GM12891 (cell line): Measurements from ENCODE around the gene MAN2A2.

Source experiments
- DNase-seq: peaks from one replicate; pipeline ENCODE4 v3.0.0; 2011; ENCODE audit warnings: low spot score; ENCODE audit not compliant: insufficient read length
- FAIRE-seq: peaks from 2 replicates; lab custom pipeline; 2011; peaks lifted over from hg19 to GRCh38; lab: Jason Lieb, UNC
- PAX5 ChIP-seq: IDR thresholded peaks from 2 replicates; pipeline ENCODE4 v1.6.1; 2011; ENCODE audit warnings: low read length, moderate library complexity, mild to moderate bottlenecking; ENCODE audit not compliant: insufficient read depth, severe bottlenecking
- POLR2A ChIP-seq: IDR thresholded peaks from 2 replicates; pipeline ENCODE4 v1.6.1; 2011; ENCODE audit warnings: low read depth, low read length, control low read depth
- POLR2AphosphoS5 ChIP-seq: IDR thresholded peaks from 2 replicates; pipeline ENCODE4 v1.6.1; 2011; ENCODE audit warnings: low read depth, low read length, control low read depth
- POU2F2 ChIP-seq: IDR thresholded peaks from 2 replicates; pipeline ENCODE4 v1.6.1; 2011; ENCODE audit warnings: low read depth, mild to moderate bottlenecking, control low read depth, low read length, moderate library complexity
- SPI1 ChIP-seq: IDR thresholded peaks from 2 replicates; pipeline ENCODE4 v1.6.1; 2011; ENCODE audit warnings: low read depth, low read length, control low read depth
- TAF1 ChIP-seq: IDR thresholded peaks from 2 replicates; pipeline ENCODE4 v1.6.1; 2011; ENCODE audit warnings: low read depth, low read length, control low read depth

The MAN2A2 gene

GRCh38 chr15:90947577-90948357 lies 44.7 kb downstream of the MAN2A2 start:
- no peak for TF ChIP-seq POLR2AphosphoS5
- no peak for TF ChIP-seq POU2F2
- TF ChIP-seq PAX5, result no peak
- TF ChIP-seq TAF1, result no peak
- TF ChIP-seq SPI1, result no peak
- no peak for TF ChIP-seq POLR2A
- FAIRE-seq (no peak), DNase-seq (no peak)

GRCh38 chr15:90948506-90948905 lies 45.4 kb downstream of the MAN2A2 start:
- DNase-seq (no peak), FAIRE-seq (no peak)
- TF ChIP-seq PAX5, result no peak
- no peak for TF ChIP-seq POLR2A
- no peak for TF ChIP-seq SPI1
- no peak for TF ChIP-seq POU2F2
- TF ChIP-seq POLR2AphosphoS5, result no peak
- TF ChIP-seq TAF1, result no peak

GRCh38 chr15:90949979-90950675 lies 47.0 kb downstream of the MAN2A2 start:
- FAIRE-seq (no peak), DNase-seq (no peak)
- TF ChIP-seq TAF1 (no peak), POLR2A (no peak), SPI1 (no peak), PAX5 (no peak), POLR2AphosphoS5 (no peak), POU2F2 (no peak)

- TF ChIP-seq POLR2AphosphoS5 (no peak), POU2F2 (no peak), POLR2A (no peak), TAF1 (no peak)
- no peak for FAIRE-seq
These were observed 47.6 kb downstream of the MAN2A2 start for GRCh38 chr15:90950676-90951075.

GRCh38 chr15:90952901-90953677 lies 50.0 kb downstream of the MAN2A2 start:
- no peak for DNase-seq
- TF ChIP-seq SPI1, result no peak
- TF ChIP-seq POU2F2, result no peak
- TF ChIP-seq POLR2A, result no peak
- no peak for TF ChIP-seq TAF1
- TF ChIP-seq POLR2AphosphoS5, result no peak
- no peak for TF ChIP-seq PAX5
- no peak for FAIRE-seq

More at GRCh38 chr15:90950676-90951075, 47.6 kb downstream of the MAN2A2 start:
- no peak for DNase-seq

GRCh38 chr15:90953947-90954711 lies 51.0 kb downstream of the MAN2A2 start:
- FAIRE-seq, result no peak

GRCh38 chr15:90954712-90955623 lies 51.9 kb downstream of the MAN2A2 start, which contains the start of gene RCCD1:
TSS of gene RCCD1 (plus strand) at chr15:90954884. CDS start at chr15:90956735, 1,851 bp downstream.
- FAIRE-seq, result peak; percentile 100
- 0 out of 2 replicates have a peak, but pooled peaks have one; percentile 25 for TF ChIP-seq POU2F2
- TF ChIP-seq SPI1, result no peak
- peak; percentile 90 for TF ChIP-seq POLR2AphosphoS5
- TF ChIP-seq TAF1, result peak; percentile 58; the same call in 1 of the 2 replicates
- peak; percentile 84 for TF ChIP-seq POLR2A
- no peak for TF ChIP-seq PAX5
- peak; percentile 99 for DNase-seq

More at GRCh38 chr15:90953947-90954711, 51.0 kb downstream of the MAN2A2 start:
- DNase-seq, result no peak
- TF ChIP-seq TAF1, result no peak
- no peak for TF ChIP-seq POLR2A
- no peak for TF ChIP-seq POLR2AphosphoS5
